Neural cell (in vitro differentiated cells): ENCODE results near the gene SLC6A3. TPM values are rescaled to one million over a fixed set of nuclear protein-coding genes. Genes with fewer than 3 reads are reported as not detected.

Source experiments
- H2AFZ ChIP-seq: fragments of 200-600, 300-800 bp; sonication (generic), shearing (Covaris generic); 2 replicates; pipeline ENCODE4 v1.6.0; 2014; ENCODE audit warnings: low read depth, mild to moderate bottlenecking, antibody characterized with exemption, low read length, moderate library complexity
- H3F3A ChIP-seq: fragments of 200-600 bp; shearing (Covaris generic); 2 replicates; pipeline ENCODE4 v1.6.1; 2016; ENCODE audit warnings: mild to moderate bottlenecking, moderate library complexity, mixed read lengths, antibody characterized with exemption, low read length; ENCODE audit not compliant: insufficient read depth, poor library complexity, severe bottlenecking
- H3K27ac ChIP-seq: fragments of 200-600, 300-800 bp; sonication (generic), shearing (Covaris generic); 2 replicates; pipeline ENCODE4 v1.5.1; 2014; ENCODE audit warnings: mild to moderate bottlenecking, low read length, moderate library complexity
- H3K27me3 ChIP-seq: fragments of 300-800, 200-600 bp; sonication (generic), shearing (Covaris generic); 2 replicates; pipeline ENCODE4 v1.6.0; 2014; ENCODE audit warnings: mild to moderate bottlenecking, low read depth, low read length, moderate library complexity; ENCODE audit not compliant: insufficient read depth
- H3K36me3 ChIP-seq: fragments of 300-800, 200-600 bp; sonication (generic), shearing (Covaris generic); 2 replicates; pipeline ENCODE4 v1.5.1; 2014; ENCODE audit warnings: mild to moderate bottlenecking, antibody characterized with exemption, low read length, moderate library complexity; ENCODE audit not compliant: insufficient read depth
- H3K4me2 ChIP-seq: fragments of 300-800, 200-600 bp; sonication (generic), shearing (Covaris generic); 2 replicates; pipeline ENCODE4 v1.6.0; 2014; ENCODE audit warnings: mild to moderate bottlenecking, low read length
- H3K4me3 ChIP-seq: fragments of 300-800, 200-600 bp; sonication (generic), shearing (Covaris generic); 2 replicates; pipeline ENCODE4 v1.5.1; 2014; ENCODE audit warnings: mild to moderate bottlenecking, low read length, moderate library complexity
- H3K79me2 ChIP-seq: fragments of 200-600 bp; shearing (Covaris generic); replicated peaks from 2 replicates; pipeline ENCODE4 v1.6.0; 2014; ENCODE audit warnings: mild to moderate bottlenecking, low read length, moderate library complexity; ENCODE audit not compliant: insufficient read depth
- H3K9ac ChIP-seq: fragments of 300-800, 200-600 bp; sonication (generic), shearing (Covaris generic); 2 replicates; pipeline ENCODE4 v1.6.1; 2016; ENCODE audit warnings: mild to moderate bottlenecking, low read length, mixed read lengths
- H3K9me2 ChIP-seq: fragments of 200-600 bp; shearing (Covaris generic); 2 replicates; pipeline ENCODE4 v1.6.1; 2016; ENCODE audit warnings: mild to moderate bottlenecking, low read length, mixed read lengths; ENCODE audit not compliant: insufficient read depth
- H3K9me3 ChIP-seq: fragments of 200-600, 300-800 bp; sonication (generic), shearing (Covaris generic); 2 replicates; pipeline ENCODE4 v1.6.1; 2016; ENCODE audit warnings: mild to moderate bottlenecking, mixed run types, low read length, moderate library complexity, mixed read lengths
- H4K20me1 ChIP-seq: fragments of 200-600 bp; shearing (Covaris generic); 2 replicates; pipeline ENCODE4 v1.6.1; 2016; ENCODE audit warnings: mild to moderate bottlenecking, mixed run types; ENCODE audit not compliant: insufficient read depth
- CTCF ChIP-seq: fragments of 450-650 bp; IDR thresholded peaks from 2 replicates; pipeline ENCODE4 v1.5.1; 2014; ENCODE audit warnings: antibody characterized with exemption, mild to moderate bottlenecking, moderate library complexity; ENCODE audit not compliant: poor library complexity, severe bottlenecking
- EP300 ChIP-seq: fragments of 450-650 bp; conservative IDR thresholded peaks from 2 replicates; pipeline ENCODE4 v1.6.1; 2014; ENCODE audit warnings: antibody characterized with exemption, mild to moderate bottlenecking, moderate library complexity; ENCODE audit not compliant: poor library complexity, severe bottlenecking
- EZH2 ChIP-seq: fragments of 200-600, 300-800 bp; shearing (Covaris generic), sonication (generic); IDR thresholded peaks from 2 replicates; pipeline ENCODE4 v1.6.1; 2014; ENCODE audit warnings: antibody characterized with exemption, low read length, borderline replicate concordance, mild to moderate bottlenecking; ENCODE audit not compliant: insufficient read depth, poor library complexity, severe bottlenecking
- MXI1 ChIP-seq: fragments of 450-650 bp; conservative IDR thresholded peaks from 2 replicates; pipeline ENCODE4 v1.6.1; 2014; ENCODE audit warnings: antibody characterized with exemption, mild to moderate bottlenecking; ENCODE audit not compliant: poor library complexity, severe bottlenecking
- POLR2AphosphoS5 ChIP-seq: IDR thresholded peaks from 2 replicates; pipeline ENCODE4 v1.6.1; 2012
- RAD21 ChIP-seq: fragments of 450-650 bp; conservative IDR thresholded peaks from 2 replicates; pipeline ENCODE4 v1.6.1; 2014; ENCODE audit warnings: antibody characterized with exemption, mild to moderate bottlenecking, moderate library complexity
- REST ChIP-seq: IDR thresholded peaks from 2 replicates; pipeline ENCODE4 v1.6.1; 2012; ENCODE audit warnings: borderline replicate concordance
- SMC3 ChIP-seq: fragments of 450-650 bp; conservative IDR thresholded peaks from 2 replicates; pipeline ENCODE4 v1.6.1; 2014; ENCODE audit warnings: antibody characterized with exemption, mild to moderate bottlenecking, moderate library complexity; ENCODE audit not compliant: poor library complexity
- TAF1 ChIP-seq: IDR thresholded peaks from 2 replicates; pipeline ENCODE4 v1.6.1; 2012; ENCODE audit warnings: low read depth
- polyA plus RNA-seq: library from polyadenylated mRNA; depleted of rRNA; stranded (reverse); fragments of >200 nt; gene quantifications from 2 replicates; pipeline ENCODE4 v1.2.3, GENCODE V29; 2014

Gene SLC6A3
- polyA plus RNA-seq, 1 donor from 2014 or later: 0.77 TPM

GRCh38 chr5:1480217-1480616 is 35.0 kb upstream of the SLC6A3 start:
- no peak overlapping the region for H3K4me2 ChIP-seq
- H3K9me3 ChIP-seq: no peaks in the 10 kb centered on the region
- no peaks in the 10 kb centered on the region for H3F3A ChIP-seq
- H3K9me2 ChIP-seq: no peaks in the 10 kb centered on the region
- H4K20me1 ChIP-seq: no peaks in the 10 kb centered on the region
- H2AFZ ChIP-seq: no peak overlapping the region
- H3K9ac ChIP-seq: no peak overlapping the region
- no peaks in the 10 kb centered on the region for H3K27me3 ChIP-seq
- TF ChIP-seq REST (no peak), POLR2AphosphoS5 (no peak), CTCF (no peak), EZH2 (no peak), MXI1 (no peak), SMC3 (no peak), RAD21 (no peak), TAF1 (no peak), EP300 (no peak)
- no peaks in the 10 kb centered on the region for H3K36me3 ChIP-seq
- H3K79me2 ChIP-seq: no peaks in the 10 kb centered on the region
- H3K4me3 ChIP-seq: no peak overlapping the region
- H3K27ac ChIP-seq: no peak overlapping the region

- Histone ChIP-seq H3K9me3 (no peaks in the 10 kb centered on the region), H3K9me2 (no peaks in the 10 kb centered on the region)
Observed at GRCh38 chr5:1479581-1480188, 34.4 kb upstream of the SLC6A3 start.

More at GRCh38 chr5:1479581-1480188, 34.4 kb upstream of the SLC6A3 start:
- Histone ChIP-seq H3K27ac (no peak overlapping the region), H2AFZ (no peak overlapping the region), H3K9ac (no peak overlapping the region), H3F3A (no peaks in the 10 kb centered on the region), H4K20me1 (no peaks in the 10 kb centered on the region), H3K27me3 (no peaks in the 10 kb centered on the region), H3K79me2 (no peaks in the 10 kb centered on the region), H3K4me2 (no peak overlapping the region), H3K4me3 (no peak overlapping the region), H3K36me3 (no peaks in the 10 kb centered on the region)
- TF ChIP-seq TAF1: no peak
- TF ChIP-seq RAD21: peak; percentile 28
- no peak for TF ChIP-seq MXI1
- no peak for TF ChIP-seq POLR2AphosphoS5
- TF ChIP-seq CTCF: peak; percentile 59
- TF ChIP-seq EZH2: no peak
- TF ChIP-seq REST: no peak
- peak; percentile 60 for TF ChIP-seq SMC3
- TF ChIP-seq EP300: no peak
